ENCODE data around the gene ANXA8L1. TPM values are rescaled to one million over a fixed set of nuclear protein-coding genes. Genes with fewer than 3 reads are reported as not detected.

Gene ANXA8L1
- total and polyA plus RNA-seq, 2 donors (not counting 1 experiment from before 2014, with no cell fraction given), result not detected

GRCh38 chr10:46328853-46329689 is 46.5 kb upstream of the ANXA8L1 start:
- intact Hi-C loops (cut with micrococcal nuclease), result no loop called here
- Mint-ChIP-seq H3K4me1 (no peaks in the 10 kb centered on the region), H3K27me3 (peaks cover 33% of the 10 kb centered on the region), H3K4me3 (no peak overlapping the region), H3K9me3 (ENCODE audit: insufficient read depth) (no peaks in the 10 kb centered on the region), H3K27ac (no peak overlapping the region)
- Histone ChIP-seq H3K4me3 (ENCODE audit: control extremely low read depth in 1 of 5, extremely low read depth in 1 of 5, insufficient read depth in 1 of 5, low read depth in 2 of 5, low read length in 4 of 5) (no peak overlapping the region), H2AFZ (ENCODE audit: insufficient read depth, low read depth, low read length, poor library complexity, severe bottlenecking) (no peak overlapping the region), H3K27me3 (replicated peaks in 1 of 4; ENCODE audit: control extremely low read depth in 1 of 4, control insufficient read depth in 3 of 4, insufficient read depth in 4 of 4, low read length in 3 of 4) (peaks cover 0 to 4% (median 0%) of the 10 kb centered on the region in 4 experiments), H3K27ac (ENCODE audit: low read length in 2 of 2) (no peak overlapping the region), H3K4me2 (replicated peaks; ENCODE audit: low read depth, low read length, poor library complexity, severe bottlenecking) (no peak overlapping the region), H3K9me3 (ENCODE audit: control extremely low read depth in 1 of 3, control insufficient read depth in 2 of 3, insufficient read depth in 1 of 3, low read length in 2 of 3) (no peaks in the 10 kb centered on the region), H3K9ac (ENCODE audit: low read length) (no peak overlapping the region), H3K36me3 (replicated peaks in 1 of 2; ENCODE audit: control extremely low read depth in 1 of 2, control insufficient read depth in 1 of 2, extremely low read depth in 1 of 2, insufficient read depth in 2 of 2, low read length in 1 of 2) (no peaks in the 10 kb centered on the region), H4K20me1 (ENCODE audit: control insufficient read depth, insufficient read depth, low read length, poor library complexity, severe bottlenecking) (no peaks in the 10 kb centered on the region), H3K4me1 (ENCODE audit: control insufficient read depth in 2 of 2, insufficient read depth in 2 of 2, low read length in 2 of 2) (no peaks in the 10 kb centered on the region), H3K79me2 (ENCODE audit: control insufficient read depth, insufficient read depth, low read length) (no peaks in the 10 kb centered on the region)
- WGBS (ENCODE audit: insufficient coverage), result 92% methylated on average over 8 of the region's 9 CpGs
- POLR2A ChIA-PET, result no interaction called here
- DNase-seq, result no peak
- CTCF ChIA-PET, result interaction anchor here (1.0 kb wide), 1 partner anchor 15 kb away, joined by 3 read pairs; no protein-coding TSS in a partner anchor
- TF ChIP-seq, protein P1, sequence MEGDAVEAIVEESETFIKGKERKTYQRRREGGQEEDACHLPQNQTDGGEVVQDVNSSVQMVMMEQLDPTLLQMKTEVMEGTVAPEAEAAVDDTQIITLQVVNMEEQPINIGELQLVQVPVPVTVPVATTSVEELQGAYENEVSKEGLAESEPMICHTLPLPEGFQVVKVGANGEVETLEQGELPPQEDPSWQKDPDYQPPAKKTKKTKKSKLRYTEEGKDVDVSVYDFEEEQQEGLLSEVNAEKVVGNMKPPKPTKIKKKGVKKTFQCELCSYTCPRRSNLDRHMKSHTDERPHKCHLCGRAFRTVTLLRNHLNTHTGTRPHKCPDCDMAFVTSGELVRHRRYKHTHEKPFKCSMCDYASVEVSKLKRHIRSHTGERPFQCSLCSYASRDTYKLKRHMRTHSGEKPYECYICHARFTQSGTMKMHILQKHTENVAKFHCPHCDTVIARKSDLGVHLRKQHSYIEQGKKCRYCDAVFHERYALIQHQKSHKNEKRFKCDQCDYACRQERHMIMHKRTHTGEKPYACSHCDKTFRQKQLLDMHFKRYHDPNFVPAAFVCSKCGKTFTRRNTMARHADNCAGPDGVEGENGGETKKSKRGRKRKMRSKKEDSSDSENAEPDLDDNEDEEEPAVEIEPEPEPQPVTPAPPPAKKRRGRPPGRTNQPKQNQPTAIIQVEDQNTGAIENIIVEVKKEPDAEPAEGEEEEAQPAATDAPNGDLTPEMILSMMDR (IDR thresholded peaks at IDR 0.05), result no peak
- no peak for TF ChIP-seq EZH2 (IDR thresholded peaks at IDR 0.05; ENCODE audit: borderline replicate concordance, insufficient read depth, low read depth, low read length, poor library complexity, severe bottlenecking)
- ATAC-seq (ENCODE audit: low read depth), result no peak

- Histone ChIP-seq H3K9ac (ENCODE audit: low read length) (no peak overlapping the region), H3K4me2 (replicated peaks; ENCODE audit: low read depth, low read length, poor library complexity, severe bottlenecking) (no peak overlapping the region), H3K9me3 (ENCODE audit: control extremely low read depth in 1 of 3, control insufficient read depth in 2 of 3, insufficient read depth in 1 of 3, low read length in 2 of 3) (no peaks in the 10 kb centered on the region), H3K36me3 (replicated peaks in 1 of 2; ENCODE audit: control extremely low read depth in 1 of 2, control insufficient read depth in 1 of 2, extremely low read depth in 1 of 2, insufficient read depth in 2 of 2, low read length in 1 of 2) (no peaks in the 10 kb centered on the region), H3K4me3 (ENCODE audit: control extremely low read depth in 1 of 5, extremely low read depth in 1 of 5, insufficient read depth in 1 of 5, low read depth in 2 of 5, low read length in 4 of 5) (no peak overlapping the region), H3K4me1 (ENCODE audit: control insufficient read depth in 2 of 2, insufficient read depth in 2 of 2, low read length in 2 of 2) (no peaks in the 10 kb centered on the region), H2AFZ (ENCODE audit: insufficient read depth, low read depth, low read length, poor library complexity, severe bottlenecking) (no peak overlapping the region), H3K79me2 (ENCODE audit: control insufficient read depth, insufficient read depth, low read length) (no peaks in the 10 kb centered on the region), H3K27ac (ENCODE audit: low read length in 2 of 2) (no peak overlapping the region), H4K20me1 (ENCODE audit: control insufficient read depth, insufficient read depth, low read length, poor library complexity, severe bottlenecking) (no peaks in the 10 kb centered on the region), H3K27me3 (replicated peaks in 1 of 4; ENCODE audit: control extremely low read depth in 1 of 4, control insufficient read depth in 3 of 4, insufficient read depth in 4 of 4, low read length in 3 of 4) (peaks cover 0 to 4% (median 0%) of the 10 kb centered on the region in 4 experiments)
- H3K4me1 Mint-ChIP-seq, result no peaks in the 10 kb centered on the region
- 90% methylated on average over 8 of the region's 8 CpGs for WGBS (ENCODE audit: insufficient coverage)
- H3K27me3 Mint-ChIP-seq, result peaks cover 33% of the 10 kb centered on the region
- no peaks in the 10 kb centered on the region for H3K9me3 Mint-ChIP-seq (ENCODE audit: insufficient read depth)
- ChIA-PET POLR2A (no interaction called here), CTCF (no interaction called here)
- TF ChIP-seq, protein P1 (IDR thresholded peaks at IDR 0.05), result no peak
- no peak for TF ChIP-seq EZH2 (IDR thresholded peaks at IDR 0.05; ENCODE audit: borderline replicate concordance, insufficient read depth, low read depth, low read length, poor library complexity, severe bottlenecking)
- H3K27ac Mint-ChIP-seq, result no peak overlapping the region
- no peak overlapping the region for H3K4me3 Mint-ChIP-seq
- no peak for ATAC-seq (ENCODE audit: low read depth)
- no peak for DNase-seq
- intact Hi-C loops (cut with micrococcal nuclease), result no loop called here
Observed at GRCh38 chr10:46329690-46330016, 45.9 kb upstream of the ANXA8L1 start.

Measured in B cell (primary cell).